ENCODE data around the gene MGAT4B. TPM values are rescaled to one million over a fixed set of nuclear protein-coding genes. Genes with fewer than 3 reads are reported as not detected.

Gene MGAT4B
- total RNA-seq, 1 experiment from 2014 or later, result 238 TPM

GRCh38 chr5:179830818-179831468 lies 24.3 kb upstream of the MGAT4B start:
- H3K9me3 ChIP-seq, result peaks cover 3% of the 10 kb centered on the region; the same call in 1 of the 2 replicates
- no peaks in the 10 kb centered on the region for H3K27me3 ChIP-seq
- H3K36me3 ChIP-seq, result peaks cover 96% of the 10 kb centered on the region
- no peak for DNase-seq
- no peak overlapping the region for H3K4me3 ChIP-seq

GRCh38 chr5:179829732-179830435 lies 23.2 kb upstream of the MGAT4B start:
- peaks cover 99% of the 10 kb centered on the region for H3K36me3 ChIP-seq
- H3K27me3 ChIP-seq, result no peaks in the 10 kb centered on the region
- peaks cover 3% of the 10 kb centered on the region; the same call in 1 of the 2 replicates for H3K9me3 ChIP-seq
- H3K4me3 ChIP-seq, result no peak overlapping the region
- DNase-seq, result no peak

GRCh38 chr5:179828756-179829421 lies 22.2 kb upstream of the MGAT4B start:
- H3K4me3 ChIP-seq, result no peak overlapping the region
- no peaks in the 10 kb centered on the region for H3K27me3 ChIP-seq
- H3K9me3 ChIP-seq, result peaks cover 3% of the 10 kb centered on the region; the same call in 1 of the 2 replicates
- peaks cover 100% of the 10 kb centered on the region for H3K36me3 ChIP-seq
- no peak for DNase-seq

DNA sequence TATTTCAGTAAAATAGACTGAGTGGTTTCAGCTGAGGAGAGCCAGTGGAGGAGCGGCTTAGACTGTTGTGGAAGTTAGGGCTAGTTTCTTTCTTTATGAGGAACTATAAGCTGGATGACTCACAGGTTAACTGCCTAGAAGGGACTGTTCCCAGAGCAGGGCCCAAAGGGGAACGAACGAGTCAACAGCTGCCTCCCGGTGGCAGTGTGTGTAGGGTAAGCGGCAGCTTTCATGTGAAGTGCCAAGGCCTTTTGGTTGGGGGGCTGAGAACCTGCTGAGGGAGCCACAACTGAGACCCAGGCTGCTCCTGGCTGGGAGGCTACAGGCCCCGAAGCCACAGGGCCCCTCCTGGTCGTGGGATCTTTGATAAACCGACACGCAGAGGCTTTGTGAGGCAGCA lies 21.0 kb upstream of the MGAT4B start:
- peak; percentile 66 for DNase-seq
- no peak overlapping the region for H3K4me3 ChIP-seq
- H3K9me3 ChIP-seq, result peaks cover 3% of the 10 kb centered on the region; the same call in 1 of the 2 replicates
- H3K36me3 ChIP-seq, result peaks cover 99% of the 10 kb centered on the region
- no peaks in the 10 kb centered on the region for H3K27me3 ChIP-seq

DNA sequence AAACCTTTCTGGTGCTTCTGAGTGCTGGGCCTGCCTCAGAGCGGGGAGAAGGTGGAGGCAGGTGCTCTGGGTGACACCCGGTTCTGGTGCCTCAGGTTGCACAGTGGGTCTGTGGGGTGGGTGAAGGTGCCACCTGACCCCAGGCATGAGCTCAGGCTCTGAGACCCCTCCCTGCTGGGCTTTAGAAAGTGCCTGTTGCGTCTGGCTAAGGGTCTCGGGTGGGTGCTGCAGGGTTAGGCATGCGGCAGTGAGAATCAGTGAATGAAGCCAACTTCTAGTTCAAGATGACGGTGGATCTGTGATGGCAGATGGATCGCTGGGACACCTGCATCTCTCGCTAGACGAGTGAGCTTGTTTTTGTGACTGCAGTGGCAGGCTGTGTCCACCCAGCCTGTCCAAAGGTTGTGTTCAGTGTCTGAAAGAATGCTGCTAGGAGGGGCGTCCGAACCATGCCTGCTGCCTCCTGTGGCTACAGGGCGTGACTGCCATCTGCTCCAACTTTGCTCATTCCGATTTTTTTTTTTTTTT lies 19.1 kb upstream of the MGAT4B start:
- no peak overlapping the region for H3K4me3 ChIP-seq
- no peaks in the 10 kb centered on the region for H3K27me3 ChIP-seq
- H3K36me3 ChIP-seq, result peaks cover 88% of the 10 kb centered on the region
- peaks cover 3% of the 10 kb centered on the region; the same call in 1 of the 2 replicates for H3K9me3 ChIP-seq
- no peak for DNase-seq

DNA sequence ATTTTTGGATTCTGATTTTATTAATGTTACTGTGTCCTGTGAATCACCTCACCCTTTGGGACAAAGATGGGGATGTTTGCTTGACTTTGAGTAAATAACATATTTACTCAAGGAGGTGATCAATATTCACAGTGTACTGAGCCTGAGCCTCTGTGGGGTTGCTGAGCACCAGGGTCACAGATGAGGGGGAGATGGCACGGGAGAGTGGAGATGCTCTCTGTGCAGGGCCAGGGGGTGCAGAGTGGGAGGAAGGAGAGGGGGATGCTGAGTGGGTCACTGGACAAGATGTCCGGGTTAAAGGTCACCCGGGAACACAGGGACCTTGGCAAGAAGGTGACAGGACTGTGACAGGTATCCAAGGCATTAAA lies 18.1 kb upstream of the MGAT4B start:
- no peak overlapping the region for H3K4me3 ChIP-seq
- H3K36me3 ChIP-seq, result peaks cover 81% of the 10 kb centered on the region
- no peaks in the 10 kb centered on the region for H3K9me3 ChIP-seq
- no peaks in the 10 kb centered on the region for H3K27me3 ChIP-seq
- DNase-seq, result no peak

DNA sequence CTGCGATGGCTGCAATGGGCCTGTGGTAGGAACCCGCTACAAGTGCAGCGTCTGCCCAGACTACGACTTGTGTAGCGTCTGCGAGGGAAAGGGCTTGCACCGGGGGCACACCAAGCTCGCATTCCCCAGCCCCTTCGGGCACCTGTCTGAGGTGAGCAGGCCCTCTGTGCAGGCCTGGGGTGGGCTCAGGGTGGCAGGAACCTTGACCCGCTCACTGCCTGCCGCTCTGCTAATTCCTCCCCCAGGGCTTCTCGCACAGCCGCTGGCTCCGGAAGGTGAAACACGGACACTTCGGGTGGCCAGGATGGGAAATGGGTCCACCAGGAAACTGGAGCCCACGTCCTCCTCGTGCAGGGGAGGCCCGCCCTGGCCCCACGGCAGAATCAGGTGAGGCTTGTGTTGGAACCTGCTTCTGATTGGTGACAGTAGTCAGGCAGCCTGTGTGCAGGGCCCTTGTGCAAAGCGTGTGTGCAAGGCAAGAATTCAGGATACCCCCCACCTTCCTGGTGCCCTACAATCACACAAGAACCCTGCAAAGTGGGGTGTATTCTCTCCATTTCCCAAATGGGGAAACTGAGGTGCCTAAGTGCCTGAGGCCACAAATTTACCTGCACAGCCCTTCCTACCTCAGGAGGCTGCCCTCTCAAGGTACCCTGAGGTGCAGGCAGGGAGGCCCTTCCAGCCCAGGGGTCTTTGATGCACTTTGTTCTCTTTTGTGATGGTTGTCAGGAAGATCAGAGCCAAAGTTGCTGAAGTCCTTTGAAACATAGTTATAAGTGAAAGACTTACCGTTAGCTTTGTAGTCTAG lies 17.5 kb upstream of the MGAT4B start:
- peaks cover 75% of the 10 kb centered on the region for H3K36me3 ChIP-seq
- DNase-seq, result no peak
- no peaks in the 10 kb centered on the region for H3K27me3 ChIP-seq
- H3K4me3 ChIP-seq, result no peak overlapping the region
- H3K9me3 ChIP-seq, result no peaks in the 10 kb centered on the region

- peak overlapping the region; percentile 79 for H3K4me3 ChIP-seq
- no peaks in the 10 kb centered on the region for H3K9me3 ChIP-seq
- H3K27me3 ChIP-seq, result no peaks in the 10 kb centered on the region
- DNase-seq, result no peak
- peaks cover 59% of the 10 kb centered on the region for H3K36me3 ChIP-seq
These were observed 15.9 kb upstream of the MGAT4B start for GRCh38 chr5:179822444-179822990.

DNA sequence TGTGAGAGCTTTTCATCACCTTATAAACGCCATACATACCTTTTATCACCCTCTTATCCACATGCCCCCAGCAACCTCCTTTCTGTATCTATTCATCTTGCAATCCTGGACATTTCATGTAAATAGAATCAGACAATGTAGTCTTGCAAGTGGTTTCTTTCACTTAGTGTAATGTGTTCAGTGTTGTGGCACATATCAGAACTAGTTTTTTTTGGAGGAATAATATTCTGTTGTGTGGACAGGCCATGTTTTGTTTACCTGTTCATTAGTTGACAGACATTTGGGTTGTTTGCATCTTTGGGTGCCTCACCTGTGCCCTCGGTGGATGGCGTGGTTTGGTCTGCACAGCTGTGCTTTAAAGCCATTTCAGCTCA lies 15.4 kb upstream of the MGAT4B start:
- H3K36me3 ChIP-seq, result peaks cover 54% of the 10 kb centered on the region
- no peak for DNase-seq
- H3K27me3 ChIP-seq, result no peaks in the 10 kb centered on the region
- no peaks in the 10 kb centered on the region for H3K9me3 ChIP-seq
- peak overlapping the region; percentile 79 for H3K4me3 ChIP-seq

DNA sequence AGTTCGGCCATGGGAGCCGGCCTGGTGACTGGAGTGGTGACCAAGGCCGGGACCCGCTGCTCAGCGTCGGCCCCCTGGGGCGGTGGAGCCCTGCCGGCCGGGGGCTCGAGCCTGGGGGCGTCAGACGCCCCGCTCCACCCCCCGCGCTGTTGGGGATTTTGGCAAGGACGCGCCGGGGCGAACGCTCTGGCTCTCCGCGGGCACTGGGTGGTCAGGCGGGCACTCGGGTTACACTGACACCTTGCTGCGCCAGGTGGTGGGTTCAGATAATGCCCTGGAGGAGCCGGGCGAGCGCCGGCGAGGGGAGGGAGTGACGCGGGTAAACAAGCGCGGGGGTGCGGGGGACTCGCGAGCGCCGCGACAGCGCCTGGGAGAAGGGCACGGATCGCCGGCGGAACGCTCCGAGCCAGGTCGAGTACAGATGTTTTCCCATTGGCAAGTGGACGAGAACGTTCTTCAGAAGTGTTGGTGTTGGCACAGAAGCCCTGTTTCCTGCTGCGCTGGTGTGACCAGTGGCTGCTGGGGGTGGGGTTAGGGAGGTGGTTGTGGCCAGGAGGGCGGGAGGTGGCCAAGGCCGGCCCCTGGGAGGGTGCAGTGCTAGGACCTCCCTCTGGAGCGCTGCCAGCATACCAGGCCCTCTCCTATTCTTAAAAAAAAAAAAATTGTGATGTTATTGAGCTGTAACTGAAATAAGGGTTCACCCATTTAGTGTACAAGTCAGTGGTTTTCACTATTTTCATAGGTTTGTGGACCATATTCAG lies 14.8 kb upstream of the MGAT4B start:
- peak; percentile 98 for DNase-seq
- H3K27me3 ChIP-seq, result no peaks in the 10 kb centered on the region
- H3K36me3 ChIP-seq, result peaks cover 48% of the 10 kb centered on the region
- no peaks in the 10 kb centered on the region for H3K9me3 ChIP-seq
- H3K4me3 ChIP-seq, result peak overlapping the region; percentile 79

GRCh38 chr5:179820483-179821297 lies 14.0 kb upstream of the MGAT4B start, which contains the start of gene SQSTM1:
TSS of gene SQSTM1 (plus strand) at chr5:179820905. CDS start at chr5:179820937, 32 bp downstream.
- Histone ChIP-seq H3K27me3 (no peaks in the 10 kb centered on the region), H3K9me3 (no peaks in the 10 kb centered on the region), H3K4me3 (peak within 1 kb of the TSS; percentile 79), H3K36me3 (peaks cover 42% of the 10 kb centered on the region)
- DNase-seq, result peak; percentile 83

DNA sequence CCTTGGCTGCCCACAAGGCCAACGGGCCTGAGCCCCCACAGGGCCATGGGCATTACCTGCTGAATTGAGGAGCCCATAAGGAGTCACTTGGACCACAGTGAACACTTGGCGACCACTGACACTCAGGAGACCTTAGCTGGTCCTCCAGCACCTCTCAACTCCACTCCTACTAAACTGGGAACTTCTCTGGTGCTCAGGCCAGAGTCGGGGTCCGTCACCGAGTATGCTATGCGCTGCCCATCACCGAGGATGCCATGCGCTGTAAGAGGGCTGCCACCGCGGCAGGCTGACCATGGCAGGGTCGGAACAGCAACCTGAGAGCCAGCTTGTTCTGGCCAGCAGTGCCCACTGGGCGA lies 13.4 kb upstream of the MGAT4B start:
- Histone ChIP-seq H3K9me3 (no peaks in the 10 kb centered on the region), H3K27me3 (no peaks in the 10 kb centered on the region), H3K36me3 (peaks cover 39% of the 10 kb centered on the region), H3K4me3 (peak overlapping the region; percentile 79)
- DNase-seq, result no peak

DNA sequence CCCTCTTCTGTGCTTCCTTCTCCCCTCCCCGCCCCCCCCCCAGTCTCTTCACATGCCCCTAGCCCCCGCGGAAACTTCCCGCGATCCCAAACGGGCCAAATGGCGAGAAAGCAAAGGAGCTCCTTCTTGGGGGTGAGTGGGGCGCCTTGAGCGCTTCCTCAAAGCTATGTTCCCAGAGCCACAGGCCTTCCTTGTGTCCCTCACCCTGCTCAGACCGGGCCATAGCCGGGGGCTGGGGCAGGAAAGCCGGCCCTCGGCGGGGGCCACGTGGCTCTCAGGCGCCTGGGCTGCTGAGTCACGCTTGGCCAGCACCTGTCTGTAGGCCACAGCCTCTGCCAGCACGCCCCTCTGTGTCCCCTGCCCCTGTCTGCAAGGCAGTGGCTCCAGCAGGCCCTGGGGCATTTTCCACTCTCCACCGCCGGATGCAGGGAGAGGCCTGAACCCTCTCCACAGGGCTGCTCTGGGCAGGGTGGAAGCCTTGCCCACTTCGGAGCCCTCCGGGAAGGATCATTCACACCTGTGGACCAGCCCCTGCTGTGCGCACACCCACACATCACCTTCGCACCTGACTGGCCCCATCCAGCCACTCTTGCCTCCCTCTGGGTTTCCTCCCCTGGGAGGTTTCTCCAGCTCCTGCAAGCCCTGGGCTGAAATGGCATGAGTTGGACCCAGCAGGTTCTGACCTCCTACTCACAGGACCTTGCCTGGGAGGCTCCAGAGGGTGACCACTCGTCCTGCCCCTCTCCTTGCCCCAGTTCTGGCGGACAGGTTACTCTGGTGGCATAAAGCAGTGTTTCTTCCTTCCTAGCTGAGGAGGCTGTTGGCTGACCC lies 12.8 kb upstream of the MGAT4B start:
- H3K27me3 ChIP-seq, result no peaks in the 10 kb centered on the region
- H3K4me3 ChIP-seq, result no peak overlapping the region; the same call in 1 of the 2 replicates
- DNase-seq, result peak; percentile 92
- no peaks in the 10 kb centered on the region for H3K9me3 ChIP-seq
- peaks cover 39% of the 10 kb centered on the region for H3K36me3 ChIP-seq

DNA sequence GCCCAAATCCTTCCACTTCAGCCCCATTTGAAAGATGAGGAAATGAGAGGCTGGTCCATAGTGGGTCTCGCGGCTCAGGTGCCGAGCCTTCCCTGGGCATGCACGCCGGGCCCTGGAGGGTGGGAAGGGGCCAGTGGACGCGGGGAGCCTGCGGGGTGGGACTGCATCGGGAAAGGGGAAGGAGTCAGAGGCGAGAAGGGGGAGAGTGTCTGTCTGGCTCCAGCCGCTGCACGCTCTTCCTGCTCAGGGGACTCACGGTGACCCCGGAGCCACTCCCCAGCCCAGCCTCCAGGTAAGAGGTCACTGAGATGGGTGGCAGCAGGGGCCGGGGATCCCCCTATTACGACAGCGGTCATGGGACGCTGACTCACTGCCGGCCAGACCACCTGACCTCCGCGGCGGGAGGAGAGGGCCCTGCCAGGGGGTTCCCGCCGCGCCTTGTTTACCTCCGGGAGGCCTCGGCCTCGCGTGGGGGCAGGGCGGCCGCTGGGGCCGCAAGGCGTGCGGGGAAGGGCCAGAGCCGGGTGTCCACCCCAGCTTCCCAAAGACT lies 12.2 kb upstream of the MGAT4B start:
- Histone ChIP-seq H3K27me3 (no peaks in the 10 kb centered on the region), H3K9me3 (no peaks in the 10 kb centered on the region), H3K4me3 (no peak overlapping the region; the same call in 1 of the 2 replicates), H3K36me3 (peaks cover 38% of the 10 kb centered on the region)
- peak; percentile 97 for DNase-seq
